K562 (cell line): ENCODE data around the gene ABHD18. TPM values are rescaled to one million over a fixed set of nuclear protein-coding genes. Genes with fewer than 3 reads are reported as not detected.

Experiments used
- ATAC-seq: fragments of 200-7000 bp; cut with Tn5 transposase; 3 replicates; pipeline ENCODE4 v1.9.1; 2020; ENCODE audit warnings: moderate library complexity
- BruUV-seq: library from RNA; stranded (reverse); fragments of 400-500 nt; replicated peaks from 2 replicates; lab custom pipeline; 2021; lab: Mats Ljungman, UMichigan
- CTCF ChIA-PET: fragments of 300-600 bp; formaldehyde crosslinking; extraction: SDS; loops from one replicate; lab custom pipeline; 2021; ENCODE audit warnings: low intra/inter-chr PET ratio; lab: Yijun Ruan, JAX
- POLR2A ChIA-PET: fragments of 300-600, 350-650 bp; sonication (Branson Sonifier 250); formaldehyde crosslinking; extraction: SDS; loops from one replicate; lab custom pipeline; 2021; ENCODE audit warnings: antibody characterized with exemption, inconsistent platforms; lab: Yijun Ruan, JAX
- DNase-seq, 4 experiments: peaks; one replicate each; pipeline versions ENCODE4 v3.0.0 to v3.0.0-alpha.2; 2011 to 2018; ENCODE audit warnings: low spot score in 3 of 4, mixed read lengths in 3 of 4; ENCODE audit errors: extremely low read depth in 1 of 4
- FAIRE-seq: peaks from 2 replicates; lab custom pipeline; 2011; peaks lifted over from hg19 to GRCh38; lab: Jason Lieb, UNC
- H2AFZ ChIP-seq: 2 replicates; pipeline ENCODE4 v1.6.0; 2011; ENCODE audit warnings: low read depth, low read length, control low read depth, inconsistent platforms
- H3K27ac ChIP-seq: fragments of 200-600 bp; 3 replicates; pipeline ENCODE4 v1.8.0; 2011; ENCODE audit warnings: low read depth, mild to moderate bottlenecking, control low read depth, inconsistent platforms, low read length, moderate library complexity, mixed read lengths; ENCODE audit errors: extremely low read depth
- H3K27me3 ChIP-seq, 2 experiments: fragments of 300-600 bp in 1 of 2; 2 replicates in 1 of 2; 3 replicates in 1 of 2; pipeline versions ENCODE4 v1.6.0 to v1.8.0; 2011; ENCODE audit warnings: inconsistent platforms in 2 of 2, low read length in 2 of 2, mild to moderate bottlenecking in 1 of 2, mixed read lengths in 1 of 2, moderate library complexity in 1 of 2; ENCODE audit not compliant: control insufficient read depth in 2 of 2, insufficient read depth in 2 of 2
- H3K36me3 ChIP-seq: fragments of 300-600 bp; 3 replicates; pipeline ENCODE4 v1.8.0; 2011; ENCODE audit warnings: mild to moderate bottlenecking, low read length, inconsistent platforms; ENCODE audit not compliant: control insufficient read depth, insufficient read depth
- H3K4me1 ChIP-seq, 2 experiments: fragments of 200-600 bp in 1 of 2; replicated peaks in 1 of 2; 2 replicates in 1 of 2; 3 replicates in 1 of 2; pipeline versions ENCODE4 v1.5.1 to v1.8.0; 2011; ENCODE audit warnings: inconsistent platforms in 2 of 2, low read length in 2 of 2, mild to moderate bottlenecking in 1 of 2, mixed read lengths in 1 of 2, moderate library complexity in 1 of 2; ENCODE audit not compliant: control insufficient read depth in 2 of 2, insufficient read depth in 2 of 2
- H3K4me2 ChIP-seq: 2 replicates; pipeline ENCODE4 v1.6.1; 2011; ENCODE audit warnings: low read length, control low read depth, inconsistent platforms, mixed read lengths; ENCODE audit not compliant: insufficient read depth
- H3K4me3 ChIP-seq: fragments of 200-600 bp; sonication (generic), shearing (Covaris generic); 2 replicates; pipeline ENCODE4 v1.5.1; 2016; ENCODE audit warnings: control low read depth, inconsistent platforms
- H3K79me2 ChIP-seq: fragments of 200-600 bp; 3 replicates; pipeline ENCODE4 v1.8.0; 2011; ENCODE audit warnings: low read length, inconsistent platforms; ENCODE audit not compliant: control insufficient read depth, insufficient read depth
- H3K9ac ChIP-seq, 2 experiments: 2 replicates each; pipeline versions ENCODE4 v1.6.0 to v1.6.1; 2011; ENCODE audit warnings: low read depth in 2 of 2, low read length in 2 of 2, control low read depth in 1 of 2, inconsistent platforms in 1 of 2, mild to moderate bottlenecking in 1 of 2, mixed read lengths in 1 of 2; ENCODE audit not compliant: insufficient read depth in 1 of 2
- H3K9me1 ChIP-seq: one replicate; pipeline ENCODE4 v1.6.0; 2011; ENCODE audit warnings: inconsistent platforms, mild to moderate bottlenecking, low read length, moderate library complexity; ENCODE audit not compliant: control insufficient read depth, insufficient read depth
- H3K9me3 ChIP-seq: replicated peaks from 2 replicates; pipeline ENCODE4 v1.5.1; 2011; ENCODE audit warnings: low read depth, low read length, inconsistent platforms; ENCODE audit not compliant: control insufficient read depth, insufficient read depth
- H4K20me1 ChIP-seq: replicated peaks from 2 replicates; pipeline ENCODE4 v1.6.1; 2011; ENCODE audit warnings: low read length, inconsistent platforms, mixed read lengths; ENCODE audit not compliant: control insufficient read depth, insufficient read depth
- IRF2 ChIP-seq: sonication (generic); formaldehyde crosslinking; IDR thresholded peaks from 2 replicates; pipeline ENCODE4 v1.8.1; 2022; ENCODE audit warnings: mild to moderate bottlenecking, missing genetic modification reagents
- NONO ChIP-seq, 2 experiments: fragments of 200-400 bp in 1 of 2; fragments of 450-650 bp in 1 of 2; formaldehyde crosslinking in 1 of 2; IDR thresholded peaks; 2 replicates each; pipeline ENCODE4 v1.6.1; 2017; ENCODE audit warnings: low read depth in 2 of 2, mild to moderate bottlenecking in 2 of 2, moderate library complexity in 2 of 2, low read length in 1 of 2
- ZBTB49 ChIP-seq: sonication (generic); formaldehyde crosslinking; IDR thresholded peaks from 2 replicates; pipeline ENCODE4 v1.8.0; 2022; ENCODE audit warnings: missing genetic modification reagents, mild to moderate bottlenecking, borderline replicate concordance
- ZFP1 ChIP-seq: fragments of 450-650 bp; formaldehyde crosslinking; IDR thresholded peaks from 2 replicates; pipeline ENCODE4 v1.4.0; 2020; ENCODE audit warnings: mild to moderate bottlenecking, mixed read lengths
- whole genome bisulfite sequencing: fragments of 100-300 bp; shearing (Covaris generic); methylation state at CpG from one replicate; pipeline ENCODE4 v1.1.6; 2016; ENCODE audit warnings: low coverage, mixed read lengths; ENCODE audit not compliant: insufficient coverage; ENCODE audit errors: missing lambda C conversion rate; 5-methylcytosine and 5-hydroxymethylcytosine counted together
- in situ Hi-C: fragments of 300-500 bp; cut with MboI; formaldehyde crosslinking; loops from 4 replicates; pipeline ENCODE4 v1.15.0; 2018; ENCODE audit warnings: inconsistent platforms, mixed read lengths
- intact Hi-C: fragments of 100-400 bp; cut with micrococcal nuclease; formaldehyde crosslinking; loops from 2 replicates; pipeline ENCODE4 v1.14.2; 2022
- polyA plus RNA-seq, 8 experiments: library from polyadenylated mRNA; depleted of rRNA in 4 of 8; stranded (reverse) in 5 of 8; unstranded in 3 of 8; fragments of >200 nt; fragmentation: Nextera tagmentation in 2 of 8; fragmentation: Illumina TruSeq in 1 of 8; extraction: Ambion mirVana in 2 of 8; extraction: Trizol in 1 of 8; gene quantifications; 2 replicates each; pipeline versions ENCODE4 v1.2.1 to v1.2.3, GENCODE V29; 2011 to 2014; ENCODE audit warnings: inconsistent platforms in 1 of 8, missing spikeins in 1 of 8
- total RNA-seq, 7 experiments: library from RNA; depleted of rRNA in 6 of 7; stranded (reverse); fragments of >200 nt in 6 of 7; fragmentation: Illumina TruSeq in 2 of 7; extraction: Trizol in 2 of 7; gene quantifications; 2 replicates each; pipeline versions ENCODE4 v1.2.1 to v1.2.3, GENCODE V29; 2011 to 2021; ENCODE audit warnings: low replicate concordance in 1 of 7

ABHD18 gene
- total and polyA plus RNA-seq, 9 of the 15 experiments (the other 6 are each of a cell fraction or from before 2014, with no cell fraction given) = 6.1 to 25.0 (median 16.0) TPM

- BruUV-seq = no TSS peak
- Histone ChIP-seq H2AFZ (no peak overlapping the region), H3K4me3 (no peak overlapping the region), H4K20me1 (no peaks in the 10 kb centered on the region), H3K4me2 (no peak overlapping the region)
- in situ Hi-C loops = loop anchor here (10.0 kb wide), 1 partner anchor 678 kb away; no protein-coding TSS in a partner anchor
- no peak for TF ChIP-seq ZFP1 (CRISPR knock-in tag)
- no peak for TF ChIP-seq IRF2 (CRISPR knock-in tag)
- TF ChIP-seq, all 486 proteins: peak for 0
- intact Hi-C loops = no loop called here
- no peaks in the 10 kb centered on the region for H3K79me2 ChIP-seq
- no peaks in the 10 kb centered on the region for H3K27me3 ChIP-seq
- ATAC-seq (peak; percentile 26; the same call in 2 of the 3 replicates), FAIRE-seq (no peak), DNase-seq (no peak)
- peaks cover 30% of the 10 kb centered on the region; the same call in 2 of the 3 replicates for H3K36me3 ChIP-seq
- H3K4me1 ChIP-seq = no peaks in the 10 kb centered on the region; a peak in 1 of 5 replicates
- no peak overlapping the region for H3K27ac ChIP-seq
- no peak overlapping the region for H3K9ac ChIP-seq
- H3K9me1 ChIP-seq = no peaks in the 10 kb centered on the region
- ChIA-PET CTCF (no interaction called here), POLR2A (interaction anchor here (0.7 to 1.5 kb wide), 4 partner anchors 10 to 36 kb away, joined by 3 to 4 read pairs (median 3); partner anchors contain the start of gene PLK4)
- H3K9me3 ChIP-seq = no peaks in the 10 kb centered on the region
Measured at GRCh38 chr4:127917151-127917550, 48.1 kb upstream of the ABHD18 start.

GRCh38 chr4:127920521-127920920 is 44.7 kb upstream of the ABHD18 start:
- no peak for FAIRE-seq
- Histone ChIP-seq H3K9ac (no peak overlapping the region), H2AFZ (no peak overlapping the region), H3K27me3 (no peaks in the 10 kb centered on the region), H4K20me1 (no peaks in the 10 kb centered on the region), H3K4me3 (no peak overlapping the region), H3K4me1 (no peaks in the 10 kb centered on the region), H3K9me3 (no peaks in the 10 kb centered on the region), H3K9me1 (no peaks in the 10 kb centered on the region), H3K27ac (no peak overlapping the region), H3K4me2 (no peak overlapping the region), H3K79me2 (no peaks in the 10 kb centered on the region), H3K36me3 (peaks cover 30% of the 10 kb centered on the region; the same call in 2 of the 3 replicates)
- ChIA-PET CTCF (no interaction called here), POLR2A (no interaction called here)
- in situ Hi-C loops (no loop called here), intact Hi-C loops (no loop called here)
- no peak for TF ChIP-seq NONO (IDR thresholded peaks at IDR 0.05; ENCODE audit: low read depth in 2 of 2, low read length in 1 of 2)
- no peak for TF ChIP-seq ZBTB49 (CRISPR knock-in tag)
- no peak for ATAC-seq
- BruUV-seq = no TSS peak
- DNase-seq = no peak
- 87% methylated on average over 3 of the region's 3 CpGs for WGBS
